ENCODE data around the gene TMEM39A.
A peak's percentile ranks its signal among the peaks of the same experiment; 100 is the strongest.

The TMEM39A gene

GRCh38 chr3:119444590-119444989, 18.8 kb downstream of the TMEM39A start:
- no peak for DNase-seq

DNA sequence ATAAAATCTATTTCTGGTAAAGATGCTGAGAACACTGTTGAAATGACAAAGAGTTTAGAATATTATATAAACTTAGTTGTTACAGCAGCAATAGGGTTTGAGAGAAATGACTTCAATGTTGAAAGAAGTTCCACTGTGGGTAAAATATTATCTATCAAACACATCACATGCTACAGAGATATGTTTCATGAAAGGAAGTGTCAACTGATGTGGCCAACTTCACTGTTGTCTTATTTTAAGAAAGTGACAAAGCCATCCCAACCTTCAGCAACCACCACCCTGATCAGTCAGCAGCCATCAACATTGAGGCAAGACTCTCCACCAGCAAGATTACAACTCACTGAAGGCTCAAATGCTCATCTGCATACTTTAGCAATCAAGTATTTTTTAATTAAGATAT, 20.2 kb downstream of the TMEM39A start:
- no peak for DNase-seq

- no peak for DNase-seq
Measured at GRCh38 chr3:119437691-119438258, 25.6 kb downstream of the TMEM39A start.

DNA sequence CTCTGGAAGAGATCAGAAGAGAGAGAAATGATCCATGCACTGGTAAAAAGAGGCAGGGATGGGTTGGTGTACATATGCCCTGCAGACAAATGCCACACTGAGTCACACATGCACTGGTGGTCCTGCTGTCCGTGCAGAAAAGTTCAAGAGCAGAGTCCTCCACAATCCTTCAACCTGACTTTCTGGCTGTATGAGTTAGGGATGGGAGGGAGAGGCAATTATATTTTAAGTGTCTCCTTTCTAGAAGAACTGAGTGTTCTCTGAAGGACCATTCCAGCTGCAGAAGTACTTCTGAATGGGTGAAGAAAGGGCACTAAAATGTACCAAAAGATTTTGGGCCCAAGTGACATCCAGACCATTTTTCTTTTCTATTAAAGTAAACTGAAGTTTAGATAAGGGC, 26.4 kb downstream of the TMEM39A start:
- DNase-seq, result no peak

DNA sequence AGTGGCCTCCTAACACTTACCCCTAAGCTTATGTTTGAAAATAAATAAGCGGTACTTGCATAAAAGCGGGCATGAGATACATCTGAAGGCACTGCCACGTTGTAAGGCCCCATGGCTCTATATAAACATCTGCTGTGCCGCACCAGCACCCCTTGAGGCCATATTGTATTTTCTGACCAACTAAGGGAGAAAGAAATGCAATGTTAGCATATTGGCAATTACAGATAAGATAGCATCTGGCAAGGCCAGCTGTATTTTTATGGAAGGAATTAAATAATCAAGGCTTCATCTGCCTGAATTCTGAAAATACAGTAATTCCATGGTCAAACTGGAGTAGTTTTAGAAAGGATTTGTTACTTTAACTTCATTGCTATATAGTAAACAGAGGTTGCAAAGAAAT, 28.7 kb downstream of the TMEM39A start:
- no peak for DNase-seq

GRCh38 chr3:119433613-119434325, 29.6 kb downstream of the TMEM39A start:
- DNase-seq, result no peak

DNA sequence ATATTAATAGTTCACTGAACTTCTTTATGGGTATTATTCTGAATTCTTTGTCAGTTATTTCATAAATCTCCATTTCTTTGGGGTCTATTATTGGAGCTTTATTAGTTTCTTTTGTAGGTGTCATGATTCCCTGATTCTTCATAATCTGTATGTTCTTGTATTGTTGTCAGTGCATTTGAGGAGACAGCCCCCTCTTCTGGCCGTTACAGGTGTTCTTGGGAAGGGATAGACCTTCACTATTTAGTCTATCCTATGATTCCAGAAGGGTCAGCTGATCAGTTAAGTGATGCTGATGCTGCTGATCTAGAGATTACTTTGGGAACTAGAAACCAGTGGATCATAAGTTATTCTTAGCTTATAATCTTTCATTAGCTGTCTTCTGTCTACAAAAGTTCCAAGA, 34.9 kb downstream of the TMEM39A start:
- no peak for DNase-seq

DNA sequence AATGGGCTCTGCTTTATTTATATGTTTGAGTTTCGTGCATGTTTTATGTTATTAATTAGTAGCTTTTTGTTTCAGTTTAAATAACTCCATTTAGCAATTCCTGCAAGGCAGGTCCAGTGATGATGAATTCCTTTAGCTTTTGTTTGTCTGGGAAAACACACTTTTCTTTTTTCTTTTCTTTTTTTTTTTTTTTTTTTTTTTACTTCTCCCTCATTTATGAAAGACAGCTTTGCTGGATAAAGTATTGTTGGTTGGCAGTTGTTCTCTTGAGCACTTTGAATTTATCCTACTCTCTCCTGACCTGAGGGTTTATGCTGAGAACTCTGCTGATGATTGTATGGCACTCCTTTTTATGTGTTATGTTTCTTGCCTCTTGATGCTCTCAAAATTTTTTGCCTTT, 35.7 kb downstream of the TMEM39A start:
- no peak for DNase-seq

DNA sequence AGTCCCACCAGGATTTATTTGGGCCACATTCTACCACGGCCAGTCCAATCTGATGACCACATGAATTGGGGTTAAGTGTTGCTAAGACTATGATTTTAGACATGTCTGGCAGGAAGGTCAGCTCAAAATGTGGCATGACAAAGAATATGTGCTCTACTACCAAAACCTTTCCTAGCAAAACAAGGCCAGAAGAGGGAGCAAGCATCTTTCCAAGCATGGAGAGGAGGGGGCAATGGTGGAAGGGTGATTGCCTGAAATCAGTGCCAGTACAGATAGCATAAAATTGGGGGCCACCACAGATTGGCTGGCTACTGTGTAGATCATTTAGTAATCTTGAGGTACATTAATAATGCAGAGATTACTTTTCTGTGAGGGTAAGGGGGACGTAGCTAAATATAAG, 43.2 kb downstream of the TMEM39A start:
- peak in 1 of 2 experiments; percentile 4 for DNase-seq

GRCh38 chr3:119418641-119419040, 44.8 kb downstream of the TMEM39A start:
- DNase-seq, result no peak

GRCh38 chr3:119417771-119418512, 45.5 kb downstream of the TMEM39A start:
- DNase-seq, result no peak

- DNase-seq, result no peak
Measured at GRCh38 chr3:119416873-119417272, 46.5 kb downstream of the TMEM39A start.

GRCh38 chr3:119413603-119414280, 49.7 kb downstream of the TMEM39A start:
- DNase-seq, result no peak

DNA sequence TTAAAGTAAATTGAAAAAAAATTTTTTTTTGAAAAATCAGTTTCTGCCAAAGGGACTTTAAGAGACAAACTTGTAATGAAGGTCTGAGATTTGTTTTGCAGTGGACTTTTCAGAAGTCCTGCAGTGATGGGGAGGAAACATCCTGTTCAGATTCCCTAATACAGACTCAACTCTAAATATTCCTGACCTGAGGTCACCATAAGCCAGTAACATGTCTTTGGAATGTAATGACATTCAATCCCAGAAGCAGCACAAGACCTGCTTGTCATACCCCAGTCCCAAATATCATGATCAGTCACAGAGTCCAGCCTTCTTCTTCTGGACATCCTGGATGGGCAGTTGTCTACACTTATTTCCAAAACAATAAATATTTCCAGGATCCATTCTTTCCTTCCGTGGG, 53.6 kb downstream of the TMEM39A start:
- DNase-seq, result no peak

DNA sequence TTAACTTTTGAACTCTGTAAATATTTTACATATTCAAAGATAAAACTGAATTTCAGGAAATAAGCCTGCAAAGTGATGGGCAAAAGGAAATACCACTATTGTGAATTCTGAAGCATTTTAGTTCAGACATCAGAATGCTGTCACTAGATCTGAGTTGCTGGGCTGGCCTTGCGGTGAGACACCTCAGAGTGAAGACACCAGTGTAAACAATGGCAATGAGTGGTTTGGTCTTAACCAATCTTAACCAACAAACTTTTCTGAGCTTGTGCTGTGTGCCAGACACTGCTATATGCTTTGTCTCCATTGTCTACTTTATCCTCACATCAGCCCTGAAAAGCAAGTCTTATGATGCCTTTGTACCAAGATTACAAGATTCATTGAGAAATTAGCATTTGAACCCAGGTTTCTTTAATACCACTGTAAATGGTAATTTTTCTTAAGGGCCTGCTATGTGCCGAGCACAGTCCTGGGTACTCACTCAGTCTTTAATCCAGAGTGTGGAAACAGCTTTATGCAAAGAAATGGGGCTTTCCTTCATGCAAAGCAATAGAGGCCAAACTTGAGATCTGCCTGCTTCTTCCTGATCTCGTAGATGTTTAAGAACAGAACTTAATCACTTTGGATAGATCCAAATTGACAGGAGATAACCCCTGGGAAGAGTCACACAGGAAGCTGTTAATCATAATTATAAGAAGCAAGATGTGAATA, 55.0 kb downstream of the TMEM39A start:
- no peak for DNase-seq

GRCh38 chr3:119405315-119405714, 58.1 kb downstream of the TMEM39A start:
- DNase-seq, result no peak

- DNase-seq, result no peak
Measured at GRCh38 chr3:119403201-119403600, 60.2 kb downstream of the TMEM39A start.

DNA sequence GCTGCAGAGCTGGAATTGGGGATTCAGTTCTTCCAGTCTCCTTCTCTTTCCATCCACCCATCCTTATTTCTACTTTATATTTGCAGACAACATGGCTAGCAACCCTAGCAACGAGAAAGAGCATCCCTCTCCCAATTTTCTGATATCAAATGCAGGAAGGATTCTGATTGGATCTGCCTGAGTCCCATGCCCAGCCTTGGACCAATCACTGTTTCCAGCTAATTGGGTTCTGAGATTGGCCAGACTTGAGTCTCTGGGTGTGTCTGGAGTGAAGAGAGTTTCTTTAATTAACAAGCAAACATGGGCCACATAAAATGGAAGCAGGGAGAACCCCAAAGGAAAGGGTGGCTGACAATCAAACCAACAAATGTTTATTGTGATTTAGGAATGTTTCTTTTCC, 60.6 kb downstream of the TMEM39A start:
- DNase-seq, result no peak

DNA sequence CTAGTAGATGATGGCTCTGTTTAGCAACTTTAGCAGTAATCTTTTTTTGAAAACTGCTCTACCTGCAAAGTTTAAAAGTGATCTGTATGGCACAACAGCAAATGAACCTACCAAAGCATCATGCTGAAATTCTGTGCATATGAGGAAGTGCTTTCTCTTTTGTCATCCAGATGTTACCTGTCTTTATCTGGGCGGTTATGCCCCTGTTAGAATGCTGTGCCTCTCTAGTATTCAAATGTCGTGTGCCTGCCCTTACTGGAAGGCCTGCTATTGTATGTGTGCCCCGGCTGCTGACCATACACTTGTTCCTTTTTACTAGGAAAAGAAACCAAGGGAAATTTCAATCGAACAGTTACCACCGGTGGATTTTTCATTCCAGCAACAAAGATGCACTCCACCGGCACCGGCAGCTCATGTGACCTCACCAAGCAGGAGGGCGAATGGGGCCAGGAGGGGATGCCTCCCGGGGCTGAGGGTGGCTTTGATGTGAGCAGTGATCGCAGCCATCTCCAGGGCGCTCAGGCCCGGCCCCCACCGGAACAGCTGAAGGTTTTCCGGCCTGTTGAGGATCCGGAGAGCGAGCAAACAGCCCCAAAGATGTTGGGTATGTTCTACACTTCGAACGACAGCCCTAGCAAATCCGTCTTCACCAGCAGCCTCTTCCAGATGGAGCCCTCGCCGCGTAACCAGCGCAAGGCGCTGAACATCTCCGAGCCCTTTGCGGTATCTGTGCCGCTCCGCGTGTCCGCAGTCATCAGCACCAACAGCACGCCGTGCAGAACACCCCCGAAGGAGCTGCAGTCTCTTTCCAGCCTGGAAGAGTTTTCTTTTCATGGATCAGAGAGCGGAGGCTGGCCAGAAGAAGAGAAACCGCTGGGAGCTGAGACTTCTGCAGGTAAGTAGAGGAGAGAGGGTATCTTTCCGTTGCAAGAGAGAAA, 61.6 kb downstream of the TMEM39A start:
- DNase-seq, result no peak

DNA sequence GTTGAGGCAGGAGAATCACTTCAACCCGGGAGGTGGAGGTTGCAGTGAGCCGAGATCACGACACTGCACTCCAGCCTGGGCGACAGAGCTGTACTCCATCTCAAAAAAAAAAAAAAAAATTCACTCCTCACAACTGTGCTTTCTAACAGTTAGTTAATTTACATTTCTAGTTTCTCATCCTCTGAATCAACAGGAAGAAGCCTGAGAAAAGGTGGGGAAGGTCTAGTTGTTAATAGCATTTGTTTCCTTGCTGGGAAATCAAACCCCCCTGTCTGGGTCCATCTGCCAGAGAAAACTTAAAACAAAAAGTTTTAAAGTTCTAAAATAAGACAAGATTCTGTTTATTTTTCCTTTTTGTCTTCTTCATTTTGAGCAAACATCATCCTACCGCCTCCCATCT, 62.3 kb downstream of the TMEM39A start:
- no peak for DNase-seq

DNA sequence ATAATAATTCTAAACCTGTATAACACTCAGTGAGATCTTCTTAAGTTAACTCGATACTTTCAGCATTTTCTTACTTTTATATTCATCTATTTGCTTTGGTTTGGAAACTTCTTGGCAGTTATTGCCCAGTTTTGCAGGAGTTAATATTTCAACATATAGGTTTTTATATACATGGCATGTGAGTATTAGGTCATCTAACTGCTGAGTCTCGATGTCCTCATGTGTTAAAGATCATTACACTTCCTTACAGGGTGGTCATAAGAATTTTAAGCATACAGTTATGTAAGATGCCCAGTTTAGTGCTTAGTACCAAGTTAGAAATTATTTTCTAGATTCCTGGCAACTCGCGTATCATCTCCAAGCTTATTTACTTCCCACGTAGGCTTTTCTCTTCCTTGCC, 62.9 kb downstream of the TMEM39A start:
- no peak for DNase-seq

DNA sequence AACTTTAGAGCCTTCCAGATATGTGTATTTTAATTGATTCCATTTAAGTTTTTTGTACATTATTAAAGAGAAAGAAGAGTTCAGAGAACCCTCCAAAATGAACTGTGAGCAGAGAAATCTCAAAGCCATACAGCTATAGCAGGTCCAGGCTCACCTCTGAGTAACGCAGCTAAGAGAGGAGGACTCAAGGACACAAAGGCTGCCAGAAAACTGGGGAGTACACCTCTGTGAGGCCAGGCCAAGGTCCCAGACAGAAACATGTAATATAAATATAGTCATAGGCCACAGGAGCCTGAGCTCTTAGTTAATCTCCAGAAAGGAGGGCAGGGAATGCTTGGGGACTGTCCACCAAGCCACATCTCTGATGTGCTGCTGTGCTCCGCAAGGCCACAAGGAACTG, 66.5 kb downstream of the TMEM39A start:
- DNase-seq, result no peak

Measured in SW 1271 (cell line).